Endodermal cell (in vitro differentiated cells): ENCODE measurements around the gene EIF3D. TPM values are rescaled to one million over a fixed set of nuclear protein-coding genes. Genes with fewer than 3 reads are reported as not detected.

Experiments used
- DNase-seq: peaks from one replicate; pipeline ENCODE4 v3.0.0-alpha.2; 2017
- H3K27ac ChIP-seq: 2 replicates; pipeline ENCODE4 v1.5.1; 2013; ENCODE audit warnings: mild to moderate bottlenecking, low read depth, low read length, moderate library complexity
- H3K27me3 ChIP-seq: 2 replicates; pipeline ENCODE4 v1.6.1; 2013; ENCODE audit warnings: mild to moderate bottlenecking, low read length, moderate library complexity; ENCODE audit not compliant: insufficient read depth, control insufficient read depth, poor library complexity, severe bottlenecking
- H3K36me3 ChIP-seq: 2 replicates; pipeline ENCODE4 v1.7.0; 2013; ENCODE audit warnings: mild to moderate bottlenecking, low read length, moderate library complexity; ENCODE audit not compliant: control insufficient read depth, insufficient read depth
- H3K4me1 ChIP-seq: one replicate; pipeline ENCODE4 v1.7.0; 2013; ENCODE audit warnings: low read length; ENCODE audit not compliant: control insufficient read depth, insufficient read depth
- H3K4me3 ChIP-seq: 2 replicates; pipeline ENCODE4 v1.5.1; 2013; ENCODE audit warnings: mild to moderate bottlenecking, low read length, moderate library complexity
- H3K9ac ChIP-seq: 2 replicates; pipeline ENCODE4 v1.6.1; 2013; ENCODE audit warnings: mild to moderate bottlenecking, low read length, moderate library complexity; ENCODE audit not compliant: poor library complexity, severe bottlenecking; ENCODE audit errors: extremely low read depth
- H3K9me3 ChIP-seq: 2 replicates; pipeline ENCODE4 v1.6.1; 2013; ENCODE audit warnings: mild to moderate bottlenecking, low read length, moderate library complexity; ENCODE audit not compliant: control insufficient read depth
- H3K27ac Mint-ChIP-seq: 2 replicates; pipeline ENCODE4 v1.8.0; 2020; ENCODE audit warnings: mixed read lengths
- H3K27me3 Mint-ChIP-seq: 2 replicates; pipeline ENCODE4 v1.8.0; 2021; ENCODE audit warnings: mild to moderate bottlenecking, mixed read lengths; ENCODE audit not compliant: insufficient read depth
- H3K36me3 Mint-ChIP-seq: 2 replicates; pipeline ENCODE4 v1.8.0; 2020; ENCODE audit warnings: low read depth, mixed read lengths
- H3K4me1 Mint-ChIP-seq: 2 replicates; pipeline ENCODE4 v1.8.0; 2020; ENCODE audit warnings: mixed read lengths
- H3K4me3 Mint-ChIP-seq: 2 replicates; pipeline ENCODE4 v1.8.0; 2020; ENCODE audit warnings: mild to moderate bottlenecking, moderate library complexity, mixed read lengths
- H3K9me3 Mint-ChIP-seq: 2 replicates; pipeline ENCODE4 v1.8.0; 2020; ENCODE audit warnings: mild to moderate bottlenecking, mixed read lengths
- WGBS, 2 experiments: methylation state at CpG; one replicate each; pipeline versions ENCODE4 v1.1.5 to v1.1.7; 2013; ENCODE audit warnings: missing lambda C conversion rate in 2 of 2, mixed read lengths in 1 of 2; ENCODE audit not compliant: insufficient coverage in 1 of 2, insufficient read length in 1 of 2; 5-methylcytosine and 5-hydroxymethylcytosine counted together
- total RNA-seq, 2 donors: library from RNA; stranded (reverse); fragmentation: NEBNext Ultra II Directional in 1 of 2; extraction: Animal tissue kit (Norgen Biotek cat#: 25700) in 1 of 2; gene quantifications; 2 replicates in 1 of 2; 3 replicates in 1 of 2; pipeline ENCODE4 v1.2.1, GENCODE V29; 2021
- TF ChIP-seq, protein P1 (sequence below): fragments of 200-600 bp; sonication (generic); conservative IDR thresholded peaks from 2 replicates; pipeline ENCODE4 v1.5.0; 2021; ENCODE audit warnings: antibody characterized with exemption, mild to moderate bottlenecking

EIF3D gene
- total RNA-seq, 2 donors from 2014 or later, result 157 to 196 TPM

DNA sequence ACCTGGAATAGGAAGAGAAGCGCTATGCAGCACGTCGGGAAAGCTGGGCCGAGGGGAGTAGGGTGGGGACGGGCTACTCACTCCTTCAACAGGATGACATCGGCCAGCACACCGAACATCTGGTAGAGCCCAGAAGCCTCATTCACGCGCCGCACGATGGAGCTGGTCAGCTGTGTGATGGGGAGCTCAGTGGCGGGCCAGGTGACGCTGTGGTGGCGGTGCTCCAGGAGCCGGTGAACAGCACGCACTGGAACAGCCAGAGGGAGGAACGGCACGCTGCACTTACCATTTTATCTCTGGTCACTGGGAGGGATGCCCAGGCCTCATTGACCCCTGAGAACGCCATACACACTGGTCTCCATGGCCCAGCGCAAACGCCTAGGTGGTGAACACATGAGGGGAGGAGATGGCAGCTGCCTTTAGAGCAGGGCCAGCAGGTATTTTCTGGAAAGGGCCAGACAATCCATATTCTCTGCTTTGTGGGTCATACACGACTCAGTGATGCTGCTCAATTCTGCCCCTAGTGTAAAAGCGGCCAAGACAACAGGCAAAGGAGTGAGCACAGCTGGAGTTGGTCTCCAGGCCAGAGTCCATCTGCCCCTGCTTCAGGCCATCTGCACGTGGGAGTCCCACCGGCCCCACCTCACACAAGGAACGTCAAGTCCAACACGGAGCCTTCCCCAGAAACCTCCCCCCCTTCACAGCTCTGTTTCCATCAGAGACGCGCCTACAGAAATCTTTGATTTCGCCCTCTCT is 30.9 kb downstream of the EIF3D start:
- Mint-ChIP-seq H3K4me3 (no peak overlapping the region), H3K27ac (no peak overlapping the region), H3K9me3 (no peaks in the 10 kb centered on the region), H3K27me3 (no peaks in the 10 kb centered on the region), H3K36me3 (peaks cover 44% of the 10 kb centered on the region), H3K4me1 (no peaks in the 10 kb centered on the region)
- Histone ChIP-seq H3K27me3 (no peaks in the 10 kb centered on the region), H3K4me1 (no peaks in the 10 kb centered on the region), H3K9ac (no peak overlapping the region), H3K4me3 (no peak overlapping the region), H3K27ac (no peak overlapping the region), H3K9me3 (no peaks in the 10 kb centered on the region), H3K36me3 (peaks cover 17% of the 10 kb centered on the region)
- TF ChIP-seq, protein P1, sequence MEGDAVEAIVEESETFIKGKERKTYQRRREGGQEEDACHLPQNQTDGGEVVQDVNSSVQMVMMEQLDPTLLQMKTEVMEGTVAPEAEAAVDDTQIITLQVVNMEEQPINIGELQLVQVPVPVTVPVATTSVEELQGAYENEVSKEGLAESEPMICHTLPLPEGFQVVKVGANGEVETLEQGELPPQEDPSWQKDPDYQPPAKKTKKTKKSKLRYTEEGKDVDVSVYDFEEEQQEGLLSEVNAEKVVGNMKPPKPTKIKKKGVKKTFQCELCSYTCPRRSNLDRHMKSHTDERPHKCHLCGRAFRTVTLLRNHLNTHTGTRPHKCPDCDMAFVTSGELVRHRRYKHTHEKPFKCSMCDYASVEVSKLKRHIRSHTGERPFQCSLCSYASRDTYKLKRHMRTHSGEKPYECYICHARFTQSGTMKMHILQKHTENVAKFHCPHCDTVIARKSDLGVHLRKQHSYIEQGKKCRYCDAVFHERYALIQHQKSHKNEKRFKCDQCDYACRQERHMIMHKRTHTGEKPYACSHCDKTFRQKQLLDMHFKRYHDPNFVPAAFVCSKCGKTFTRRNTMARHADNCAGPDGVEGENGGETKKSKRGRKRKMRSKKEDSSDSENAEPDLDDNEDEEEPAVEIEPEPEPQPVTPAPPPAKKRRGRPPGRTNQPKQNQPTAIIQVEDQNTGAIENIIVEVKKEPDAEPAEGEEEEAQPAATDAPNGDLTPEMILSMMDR, result peak; percentile 44
- WGBS, 2 experiments, result 92 to 97% methylated on average over 18 to 30 of the region's 30 CpGs
- peak; percentile 58 for DNase-seq

DNA sequence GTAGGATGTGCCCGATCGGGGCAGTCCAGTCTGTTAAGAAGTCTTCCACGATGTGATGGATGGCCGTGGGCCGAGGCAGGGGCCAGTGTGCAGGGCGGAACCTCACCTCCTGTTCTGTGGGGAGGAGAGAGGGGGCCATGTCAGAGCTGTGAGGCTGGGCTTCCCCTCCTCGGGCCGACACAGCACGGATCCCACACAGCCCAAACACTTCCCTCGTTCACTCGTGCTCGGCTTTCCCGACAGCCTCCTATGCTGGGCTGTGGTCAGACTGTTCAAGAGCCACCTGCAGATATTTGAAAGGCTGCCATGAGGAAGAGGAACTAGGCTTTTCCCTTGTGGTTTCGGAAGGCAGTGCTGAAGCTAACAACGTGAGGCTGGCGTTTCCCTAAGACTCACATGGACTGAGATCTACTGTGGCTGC is 35.3 kb downstream of the EIF3D start:
- peaks cover 44% of the 10 kb centered on the region for H3K36me3 ChIP-seq
- Mint-ChIP-seq H3K4me3 (no peak overlapping the region), H3K27me3 (no peaks in the 10 kb centered on the region), H3K36me3 (peaks cover 62% of the 10 kb centered on the region), H3K4me1 (no peaks in the 10 kb centered on the region), H3K27ac (no peak overlapping the region), H3K9me3 (no peaks in the 10 kb centered on the region)
- TF ChIP-seq, protein P1, result no peak
- no peaks in the 10 kb centered on the region for H3K4me1 ChIP-seq
- H3K27ac ChIP-seq, result no peak overlapping the region
- no peak overlapping the region for H3K4me3 ChIP-seq
- no peak for DNase-seq
- 93 to 94% methylated on average over 10 to 16 of the region's 16 CpGs for WGBS, 2 experiments
- H3K9ac ChIP-seq, result no peak overlapping the region
- no peaks in the 10 kb centered on the region for H3K9me3 ChIP-seq
- no peaks in the 10 kb centered on the region for H3K27me3 ChIP-seq

DNA sequence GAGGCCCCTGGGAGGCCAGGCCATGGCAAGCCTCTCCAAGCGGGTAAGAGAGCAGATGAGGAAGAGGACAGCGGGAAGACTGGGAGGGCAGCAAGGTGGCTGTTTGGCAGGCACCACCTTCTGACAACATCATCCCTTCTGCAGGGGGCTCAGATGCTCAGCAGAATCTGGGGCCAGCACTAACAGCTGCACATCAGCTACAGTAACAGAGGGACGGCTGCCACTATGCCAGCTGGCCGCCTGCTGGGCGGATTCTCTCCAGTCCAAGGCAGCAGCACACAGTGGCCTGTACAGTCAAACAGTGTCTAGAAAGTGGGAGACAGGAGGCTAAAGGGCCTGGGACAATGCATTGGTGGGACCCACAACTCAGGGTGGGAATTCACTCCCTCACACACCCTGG is 36.9 kb downstream of the EIF3D start:
- H3K4me3 Mint-ChIP-seq, result no peak overlapping the region
- peaks cover 3% of the 10 kb centered on the region for H3K9me3 Mint-ChIP-seq
- Histone ChIP-seq H3K9ac (no peak overlapping the region), H3K27me3 (no peaks in the 10 kb centered on the region), H3K9me3 (peaks cover 10% of the 10 kb centered on the region), H3K27ac (no peak overlapping the region), H3K4me1 (no peaks in the 10 kb centered on the region), H3K4me3 (no peak overlapping the region), H3K36me3 (peaks cover 37% of the 10 kb centered on the region)
- H3K27me3 Mint-ChIP-seq, result no peaks in the 10 kb centered on the region
- peaks cover 57% of the 10 kb centered on the region for H3K36me3 Mint-ChIP-seq
- 91 to 94% methylated on average over 4 to 5 of the region's 5 CpGs for WGBS, 2 experiments
- TF ChIP-seq, protein P1, result no peak
- H3K4me1 Mint-ChIP-seq, result no peaks in the 10 kb centered on the region
- H3K27ac Mint-ChIP-seq, result no peak overlapping the region
- DNase-seq, result no peak
